ENCODE data around the gene KCNQ5.

DNA sequence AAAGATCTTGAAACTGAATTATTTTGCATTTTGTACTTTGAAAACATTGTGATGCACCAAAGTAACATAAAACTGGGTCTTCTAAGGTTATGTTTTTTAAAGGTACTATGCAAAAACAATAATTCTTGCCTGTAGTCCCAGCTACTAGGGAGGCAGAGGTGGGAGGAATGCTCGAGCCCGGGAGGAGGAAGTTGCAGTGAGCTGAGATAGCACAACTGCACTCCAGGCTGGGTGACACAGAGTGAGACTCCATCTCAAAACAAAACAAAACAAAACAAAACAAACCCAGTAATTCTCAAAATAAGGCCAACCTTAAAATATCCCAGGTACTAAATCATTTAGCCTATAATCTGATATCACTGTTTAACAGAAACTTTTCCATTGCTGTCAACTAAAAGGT lies 333.8 kb downstream of the KCNQ5 start:
- TF ChIP-seq, protein P1, sequence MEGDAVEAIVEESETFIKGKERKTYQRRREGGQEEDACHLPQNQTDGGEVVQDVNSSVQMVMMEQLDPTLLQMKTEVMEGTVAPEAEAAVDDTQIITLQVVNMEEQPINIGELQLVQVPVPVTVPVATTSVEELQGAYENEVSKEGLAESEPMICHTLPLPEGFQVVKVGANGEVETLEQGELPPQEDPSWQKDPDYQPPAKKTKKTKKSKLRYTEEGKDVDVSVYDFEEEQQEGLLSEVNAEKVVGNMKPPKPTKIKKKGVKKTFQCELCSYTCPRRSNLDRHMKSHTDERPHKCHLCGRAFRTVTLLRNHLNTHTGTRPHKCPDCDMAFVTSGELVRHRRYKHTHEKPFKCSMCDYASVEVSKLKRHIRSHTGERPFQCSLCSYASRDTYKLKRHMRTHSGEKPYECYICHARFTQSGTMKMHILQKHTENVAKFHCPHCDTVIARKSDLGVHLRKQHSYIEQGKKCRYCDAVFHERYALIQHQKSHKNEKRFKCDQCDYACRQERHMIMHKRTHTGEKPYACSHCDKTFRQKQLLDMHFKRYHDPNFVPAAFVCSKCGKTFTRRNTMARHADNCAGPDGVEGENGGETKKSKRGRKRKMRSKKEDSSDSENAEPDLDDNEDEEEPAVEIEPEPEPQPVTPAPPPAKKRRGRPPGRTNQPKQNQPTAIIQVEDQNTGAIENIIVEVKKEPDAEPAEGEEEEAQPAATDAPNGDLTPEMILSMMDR (IDR thresholded peaks at IDR 0.05; ENCODE audit: insufficient read depth, low read length, poor library complexity, severe bottlenecking): no peak
- TF ChIP-seq EZH2phosphoT487 (conservative IDR thresholded peaks at IDR 0.05; ENCODE audit: low read length): no peak

Data from SU-DHL-6 (cell line).